GM19099 (cell line): ENCODE data around the gene DCLRE1B.

Experiments used
- POLR2A ChIP-seq: IDR thresholded peaks from 3 replicates; pipeline ENCODE4 v1.6.1; 2011; ENCODE audit warnings: low read depth; ENCODE audit not compliant: insufficient read length; ENCODE audit errors: extremely low read depth

Gene DCLRE1B

GRCh38 chr1:113904293-113904673 lies 843 bp upstream of the DCLRE1B start:
- TF ChIP-seq POLR2A, result no peak

- no peak for TF ChIP-seq POLR2A
These were observed 322 bp downstream of the DCLRE1B start for GRCh38 chr1:113905435-113905861.

- TF ChIP-seq POLR2A, result no peak
These were observed 7.6 kb downstream of the DCLRE1B start for GRCh38 chr1:113912594-113913311.

DNA sequence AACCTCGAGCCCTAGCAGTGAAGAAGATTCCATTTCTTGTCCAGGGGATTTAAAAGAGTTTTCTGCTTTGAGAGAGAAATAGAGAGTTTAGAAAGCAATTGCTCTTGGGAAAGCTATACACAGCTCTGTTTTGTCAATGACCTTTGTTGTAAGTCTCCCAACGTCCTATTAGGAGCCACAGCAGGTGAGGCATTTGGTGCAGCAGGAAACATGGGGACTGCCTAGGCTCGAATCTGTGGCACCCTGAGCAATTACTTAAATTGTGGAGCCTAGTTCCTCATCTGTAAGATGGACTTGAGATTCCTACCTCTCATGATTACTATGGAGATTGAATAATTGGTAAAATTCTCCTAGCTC lies 8.2 kb downstream of the DCLRE1B start:
- TF ChIP-seq POLR2A, result no peak

GRCh38 chr1:113913887-113914664 lies 8.9 kb downstream of the DCLRE1B start:
- TF ChIP-seq POLR2A, result no peak

DNA sequence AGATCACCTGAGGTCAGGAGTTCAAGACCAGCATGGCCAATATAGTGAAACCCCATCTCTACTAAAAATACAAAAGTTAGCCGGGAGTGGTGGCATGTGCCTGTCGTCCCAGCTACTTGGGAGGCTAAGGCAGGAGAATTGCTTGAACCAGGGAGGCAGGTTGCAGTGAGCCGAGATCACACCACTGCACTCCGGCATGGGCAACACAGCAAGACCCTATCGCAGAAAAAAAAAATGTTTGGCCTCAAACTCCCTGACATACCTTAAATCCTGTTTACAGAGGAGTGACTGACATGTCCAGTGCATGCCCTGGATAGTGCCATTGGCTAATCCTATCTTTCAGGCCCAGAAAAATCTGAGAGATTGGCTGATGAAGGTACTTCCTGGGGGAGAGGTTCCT lies 11.8 kb downstream of the DCLRE1B start:
- no peak for TF ChIP-seq POLR2A

- TF ChIP-seq POLR2A, result no peak
These were observed 12.4 kb downstream of the DCLRE1B start for GRCh38 chr1:113917400-113918082.

DNA sequence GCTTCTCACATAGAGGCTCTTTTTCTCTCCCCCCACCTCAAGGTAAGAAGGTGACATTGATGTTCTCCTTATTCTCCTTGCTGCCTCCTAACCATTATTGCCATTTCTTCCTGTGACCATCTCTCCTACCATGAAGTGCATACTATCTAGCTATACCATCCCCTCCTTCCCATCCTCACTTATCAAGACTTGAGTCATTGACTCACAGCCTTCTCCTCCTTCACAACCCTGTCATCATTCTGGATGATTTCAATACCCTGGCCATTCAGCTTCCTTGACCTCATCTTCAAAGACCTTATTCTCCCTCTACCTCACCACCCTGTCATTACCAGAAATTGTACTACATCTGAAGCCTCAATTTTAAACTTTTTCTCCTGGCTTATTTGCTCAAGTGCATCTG lies 13.1 kb downstream of the DCLRE1B start:
- no peak for TF ChIP-seq POLR2A

GRCh38 chr1:113922957-113923356 lies 17.8 kb downstream of the DCLRE1B start:
- TF ChIP-seq POLR2A, result no peak

GRCh38 chr1:113924473-113924872 lies 19.3 kb downstream of the DCLRE1B start:
- no peak for TF ChIP-seq POLR2A

- TF ChIP-seq POLR2A, result peak; percentile 17
These were observed 23.2 kb downstream of the DCLRE1B start for GRCh38 chr1:113928187-113928930.

GRCh38 chr1:113928941-113929749 lies 24.0 kb downstream of the DCLRE1B start, which contains the start of gene HIPK1:
Gene HIPK1, plus strand, starts transcription at chr1:113929324.
- TF ChIP-seq POLR2A, result peak; percentile 71

GRCh38 chr1:113929750-113930498 lies 24.8 kb downstream of the DCLRE1B start:
- TF ChIP-seq POLR2A, result no peak
